Measurements from ENCODE around the gene ZNF32. TPM values are rescaled to one million over a fixed set of nuclear protein-coding genes. Genes with fewer than 3 reads are reported as not detected.

Gene ZNF32
- total and polyA plus RNA-seq, 10 donors, result 26.3 to 68.8 (median 31.9) TPM

DNA sequence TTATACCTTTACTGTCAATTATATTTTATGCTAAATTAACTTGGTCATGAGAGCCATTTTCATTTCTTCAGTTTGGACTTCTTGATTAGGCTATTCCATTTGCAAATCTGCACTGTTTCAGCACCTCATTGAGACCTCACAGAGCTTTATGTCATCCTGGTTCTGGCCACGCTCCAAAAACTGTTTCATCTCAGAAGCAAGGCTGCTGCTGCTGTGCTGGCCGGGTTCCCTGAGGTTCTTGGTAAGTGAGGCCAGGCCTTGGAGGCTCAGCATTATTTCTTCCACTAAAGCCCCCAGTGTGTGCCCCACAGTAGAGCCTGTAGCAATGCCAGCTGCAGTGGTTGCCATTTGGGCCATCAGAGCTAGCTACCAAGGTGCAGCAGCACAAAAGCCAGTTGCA, 50.2 kb downstream of the ZNF32 start:
- WGBS, 5 donors, result 60 to 83% (median 73%) methylated on average over 2 of the region's 2 CpGs

DNA sequence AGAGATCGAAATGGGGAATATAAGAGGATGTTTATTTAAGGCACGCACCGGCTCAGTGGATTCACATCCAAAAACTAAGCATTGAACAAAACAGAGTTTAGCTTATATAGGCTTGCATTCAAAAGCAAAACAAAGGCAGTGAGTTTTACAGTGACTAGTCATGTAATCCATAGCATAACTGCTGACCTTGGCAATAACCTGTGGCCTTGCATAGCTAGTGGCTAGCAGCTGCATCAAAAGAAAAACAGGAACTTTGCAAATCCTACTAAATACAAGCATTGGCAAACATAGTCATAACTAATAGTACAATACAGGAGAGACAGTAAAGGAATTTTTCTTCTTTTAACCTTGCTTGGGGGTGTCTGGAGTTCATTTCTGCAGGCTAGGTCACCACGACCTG, 52.1 kb downstream of the ZNF32 start:
- intact Hi-C loops (cut with DNase I; ENCODE audit: low total_unique reads), result no loop called here
- DNase-seq, result no peak
- Histone ChIP-seq H3K4me1 (peaks cover 6 to 31% (median 28%) of the 10 kb centered on the region in 6 donors), H3K27me3 (replicated peaks in 1 of 7) (no peaks in the 10 kb centered on the region), H3K36me3 (no peaks in the 10 kb centered on the region), H3K27ac (peak overlapping the region in 5 of 8 donors; percentile 43 to 63 (median 49)), H3K9me3 (peaks cover 0 to 13% (median 9%) of the 10 kb centered on the region in 8 donors), H3K4me3 (no peak overlapping the region)
- WGBS, 5 donors, result 63 to 84% (median 70%) methylated on average over 4 of the region's 4 CpGs
- TF ChIP-seq POLR2A (IDR thresholded peaks at IDR 0.05) (no peak), POLR2AphosphoS5 (IDR thresholded peaks at IDR 0.05) (no peak), CTCF (IDR thresholded peaks at IDR 0.05 in 8 of 11, conservative IDR thresholded peaks at IDR 0.05 in 3 of 11) (no peak)

More for the DNA sequence above, 50.2 kb downstream of the ZNF32 start:
- Histone ChIP-seq H3K4me3 (no peak overlapping the region), H3K36me3 (no peaks in the 10 kb centered on the region), H3K4me1 (peaks cover 6 to 31% (median 28%) of the 10 kb centered on the region in 6 donors), H3K27me3 (replicated peaks in 1 of 7) (no peaks in the 10 kb centered on the region), H3K27ac (no peak overlapping the region), H3K9me3 (no peaks in the 10 kb centered on the region)
- TF ChIP-seq POLR2A (IDR thresholded peaks at IDR 0.05) (no peak), CTCF (IDR thresholded peaks at IDR 0.05 in 8 of 11, conservative IDR thresholded peaks at IDR 0.05 in 3 of 11) (no peak), POLR2AphosphoS5 (IDR thresholded peaks at IDR 0.05) (no peak)
- intact Hi-C loops (cut with DNase I; ENCODE audit: low total_unique reads), result no loop called here
- no peak for DNase-seq

- DNase-seq, result no peak
- Histone ChIP-seq H3K27me3 (replicated peaks in 1 of 7) (no peaks in the 10 kb centered on the region), H3K9me3 (peaks cover 0 to 20% (median 13%) of the 10 kb centered on the region in 8 donors), H3K36me3 (no peaks in the 10 kb centered on the region), H3K4me1 (peaks cover 6 to 31% (median 28%) of the 10 kb centered on the region in 6 donors), H3K4me3 (peak overlapping the region in 2 of 8 donors; percentile 38 to 60), H3K27ac (peak overlapping the region in 6 of 8 donors; percentile 22 to 63 (median 49))
- intact Hi-C loops (cut with DNase I; ENCODE audit: low total_unique reads), result no loop called here
- WGBS, 5 donors, result 19 to 31% (median 25%) methylated on average over 6 to 7 of the region's 7 CpGs
- TF ChIP-seq POLR2AphosphoS5 (IDR thresholded peaks at IDR 0.05) (peak in 1 of 3 donors; percentile 19), CTCF (IDR thresholded peaks at IDR 0.05 in 8 of 11, conservative IDR thresholded peaks at IDR 0.05 in 3 of 11) (no peak)
These were observed 52.9 kb downstream of the ZNF32 start for GRCh38 chr10:43595739-43596298.

DNA sequence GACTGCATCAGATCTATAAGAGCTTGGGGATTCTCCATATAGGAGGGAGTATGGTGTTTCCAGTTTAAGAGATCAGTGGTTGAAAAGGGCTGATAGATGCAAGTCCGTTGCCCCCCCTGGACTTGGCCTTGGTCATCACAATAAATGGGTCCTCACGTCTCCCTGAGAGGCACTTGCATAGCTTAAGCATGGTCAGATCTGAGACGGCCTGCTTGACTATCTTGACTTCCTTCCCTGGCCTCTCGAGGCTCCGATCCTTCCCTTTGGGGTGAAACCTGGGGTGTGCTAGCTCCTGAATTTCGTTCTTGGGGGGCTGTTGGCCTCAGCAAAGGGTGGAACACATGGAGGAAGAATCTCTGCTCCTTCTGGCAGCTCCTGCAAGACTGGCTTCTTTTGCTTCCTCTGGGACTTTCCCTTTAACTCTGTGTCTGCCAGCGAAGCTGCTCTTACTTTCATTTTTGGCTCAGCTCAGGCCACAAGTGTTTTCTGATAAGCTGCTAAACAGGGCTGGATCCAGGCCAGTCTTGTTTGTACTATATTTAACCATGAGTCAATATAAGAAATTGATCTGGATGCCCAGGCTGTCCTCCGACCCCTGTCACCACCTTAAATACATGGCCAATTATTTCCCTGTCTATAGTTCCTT, 53.6 kb downstream of the ZNF32 start:
- no peaks in the 10 kb centered on the region for H3K36me3 ChIP-seq
- H3K4me1 ChIP-seq, result peaks cover 6 to 31% (median 28%) of the 10 kb centered on the region in 6 donors
- DNase-seq, result no peak

More for the DNA sequence above, 53.6 kb downstream of the ZNF32 start:
- TF ChIP-seq CTCF (IDR thresholded peaks at IDR 0.05 in 8 of 11, conservative IDR thresholded peaks at IDR 0.05 in 3 of 11) (no peak), POLR2A (IDR thresholded peaks at IDR 0.05) (no peak), POLR2AphosphoS5 (IDR thresholded peaks at IDR 0.05) (no peak)
- intact Hi-C loops (cut with DNase I; ENCODE audit: low total_unique reads), result no loop called here
- WGBS, 5 donors, result 2 to 12% (median 5%) methylated on average over 7 to 8 of the region's 8 CpGs
- no peaks in the 10 kb centered on the region for H3K27me3 ChIP-seq (replicated peaks in 1 of 7)
- peak overlapping the region in 5 of 8 donors; percentile 24 to 60 (median 29) for H3K4me3 ChIP-seq
- H3K9me3 ChIP-seq, result peaks cover 0 to 23% (median 14%) of the 10 kb centered on the region in 8 donors
- H3K27ac ChIP-seq, result peak overlapping the region in 6 of 8 donors; percentile 22 to 63 (median 49)

Measured in spleen (tissue), 11 donors.